A673 (cell line): ENCODE data around the gene RNF220.

Experiments
- EZH2 ChIP-seq: fragments of 200-600 bp; sonication (generic); IDR thresholded peaks from 2 replicates; pipeline ENCODE4 v1.6.1; 2017; ENCODE audit warnings: borderline replicate concordance, low read depth, mild to moderate bottlenecking, mixed read lengths, antibody characterized with exemption, low read length; ENCODE audit not compliant: poor library complexity, severe bottlenecking
- TF ChIP-seq, protein P1 (sequence below): fragments of 300-800, 200-600 bp; sonication (generic); conservative IDR thresholded peaks from 2 replicates; pipeline ENCODE4 v1.5.1; 2017; ENCODE audit warnings: low read depth, mild to moderate bottlenecking, antibody characterized with exemption, low read length, moderate library complexity, mixed read lengths

DNA sequence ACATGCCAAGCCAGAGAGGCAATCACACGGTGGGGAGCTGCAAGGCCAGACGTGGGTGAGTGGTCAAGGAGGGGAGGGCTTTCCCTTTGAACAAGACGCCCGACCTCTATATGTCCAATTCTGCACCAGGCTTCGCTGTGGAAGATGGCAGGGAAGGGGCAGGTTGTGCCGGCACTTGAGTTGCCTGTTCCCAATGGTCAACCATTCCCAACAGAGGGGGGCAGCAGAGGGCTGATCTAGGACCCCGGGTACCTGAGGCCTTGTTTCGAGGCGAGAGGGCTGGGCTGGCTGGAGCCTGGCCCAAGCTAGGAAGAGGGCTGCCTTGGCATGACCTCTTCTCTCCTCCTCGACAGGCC lies 204.3 kb downstream of the RNF220 start:
- TF ChIP-seq, protein P1, sequence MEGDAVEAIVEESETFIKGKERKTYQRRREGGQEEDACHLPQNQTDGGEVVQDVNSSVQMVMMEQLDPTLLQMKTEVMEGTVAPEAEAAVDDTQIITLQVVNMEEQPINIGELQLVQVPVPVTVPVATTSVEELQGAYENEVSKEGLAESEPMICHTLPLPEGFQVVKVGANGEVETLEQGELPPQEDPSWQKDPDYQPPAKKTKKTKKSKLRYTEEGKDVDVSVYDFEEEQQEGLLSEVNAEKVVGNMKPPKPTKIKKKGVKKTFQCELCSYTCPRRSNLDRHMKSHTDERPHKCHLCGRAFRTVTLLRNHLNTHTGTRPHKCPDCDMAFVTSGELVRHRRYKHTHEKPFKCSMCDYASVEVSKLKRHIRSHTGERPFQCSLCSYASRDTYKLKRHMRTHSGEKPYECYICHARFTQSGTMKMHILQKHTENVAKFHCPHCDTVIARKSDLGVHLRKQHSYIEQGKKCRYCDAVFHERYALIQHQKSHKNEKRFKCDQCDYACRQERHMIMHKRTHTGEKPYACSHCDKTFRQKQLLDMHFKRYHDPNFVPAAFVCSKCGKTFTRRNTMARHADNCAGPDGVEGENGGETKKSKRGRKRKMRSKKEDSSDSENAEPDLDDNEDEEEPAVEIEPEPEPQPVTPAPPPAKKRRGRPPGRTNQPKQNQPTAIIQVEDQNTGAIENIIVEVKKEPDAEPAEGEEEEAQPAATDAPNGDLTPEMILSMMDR, result peak; percentile 52
- no peak for TF ChIP-seq EZH2
